GM21723 (cell line): Measurements from ENCODE around the gene TERC.
"Not testable (repeated sequence)": the region's sequence is repeated elsewhere in the genome, so short reads cannot be mapped to it uniquely, and the experiment has no call there.

ENCODE experiments used
- ATAC-seq: cut with Tn5 transposase; IDR thresholded peaks from one replicate; pipeline ENCODE4 v1.9.1; 2021; ENCODE audit warnings: mild to moderate bottlenecking, moderate library complexity; ENCODE audit not compliant: unreplicated experiment

The TERC gene

GRCh38 chr3:169772305-169772896 is 7.5 kb upstream of the TERC start:
- peak; percentile 29 for ATAC-seq

GRCh38 chr3:169771497-169772304 is 6.8 kb upstream of the TERC start:
- ATAC-seq = peak; percentile 26

DNA sequence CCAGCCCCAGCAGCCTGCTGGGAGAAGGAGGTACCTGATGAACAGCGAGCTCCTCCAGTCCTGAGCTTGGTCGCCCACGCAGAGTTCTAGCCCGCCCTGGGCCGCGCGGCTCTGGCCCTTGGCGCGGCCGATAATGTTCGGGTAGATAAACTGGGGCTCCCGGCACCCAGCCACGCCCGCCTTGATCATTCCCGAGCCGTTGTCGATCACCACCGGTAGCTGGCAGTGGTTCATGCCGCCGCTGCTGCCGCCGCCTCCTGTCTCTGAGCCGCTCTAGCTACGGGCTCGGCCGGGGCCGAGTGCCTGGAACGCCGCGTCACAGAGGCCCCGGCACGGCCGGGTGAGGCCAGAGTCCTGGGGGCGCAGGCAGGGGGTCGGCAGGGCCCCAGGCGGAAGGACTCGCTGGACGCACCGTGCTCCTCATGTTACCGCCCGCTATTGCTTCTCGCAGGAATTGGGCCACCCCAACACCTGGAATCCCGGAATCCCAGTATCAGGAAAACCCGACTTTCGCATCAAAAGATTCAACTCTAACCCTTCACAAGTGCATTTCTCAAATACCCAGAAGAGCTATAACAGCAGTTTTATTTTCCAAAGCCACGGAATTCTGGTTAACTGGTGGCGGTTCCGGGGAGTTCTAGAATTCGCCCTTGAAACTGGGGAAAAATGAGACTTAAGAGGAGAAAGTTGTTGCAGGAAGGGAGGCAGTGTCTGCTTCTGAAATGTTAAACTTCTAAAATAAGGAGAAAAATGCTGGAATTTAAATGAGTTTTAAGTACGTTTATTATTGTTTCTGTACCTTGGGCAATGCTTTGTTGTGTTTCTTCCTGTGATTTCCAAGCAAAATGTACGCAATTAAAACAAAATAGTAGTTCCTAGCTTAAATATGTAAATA is 4.7 kb upstream of the TERC start, which contains the start of gene ACTRT3:
ACTRT3 (minus strand) TSS at position 275 of the 895 bp plus-strand sequence; CDS start at position 234, 41 bp downstream.
- ATAC-seq = peak; percentile 28

- ATAC-seq = peak; percentile 47
Measured at GRCh38 chr3:169764312-169764881, 463 bp downstream of the TERC start.

DNA sequence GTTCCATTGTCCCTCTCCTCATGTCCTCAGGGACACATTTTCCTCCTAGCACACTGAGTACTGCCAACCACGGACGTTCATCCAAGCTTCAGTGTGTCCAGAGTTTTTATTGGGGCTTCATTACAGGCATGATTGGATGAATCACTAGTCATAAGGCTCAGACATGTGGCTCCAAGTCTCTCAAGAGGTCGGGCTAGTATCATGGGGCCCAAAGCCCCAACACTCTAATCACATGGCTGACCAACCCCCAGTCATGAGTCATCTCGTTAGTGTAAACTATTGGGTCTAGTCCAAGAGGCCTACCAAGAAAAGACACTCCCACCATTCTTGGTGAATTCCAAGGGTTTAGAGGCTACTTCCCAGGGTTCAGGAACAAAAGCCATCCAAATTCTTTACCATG is 4.4 kb downstream of the TERC start:
- no peak for ATAC-seq

- ATAC-seq = peak; percentile 47
Measured at GRCh38 chr3:169759256-169759655, 5.6 kb downstream of the TERC start.

DNA sequence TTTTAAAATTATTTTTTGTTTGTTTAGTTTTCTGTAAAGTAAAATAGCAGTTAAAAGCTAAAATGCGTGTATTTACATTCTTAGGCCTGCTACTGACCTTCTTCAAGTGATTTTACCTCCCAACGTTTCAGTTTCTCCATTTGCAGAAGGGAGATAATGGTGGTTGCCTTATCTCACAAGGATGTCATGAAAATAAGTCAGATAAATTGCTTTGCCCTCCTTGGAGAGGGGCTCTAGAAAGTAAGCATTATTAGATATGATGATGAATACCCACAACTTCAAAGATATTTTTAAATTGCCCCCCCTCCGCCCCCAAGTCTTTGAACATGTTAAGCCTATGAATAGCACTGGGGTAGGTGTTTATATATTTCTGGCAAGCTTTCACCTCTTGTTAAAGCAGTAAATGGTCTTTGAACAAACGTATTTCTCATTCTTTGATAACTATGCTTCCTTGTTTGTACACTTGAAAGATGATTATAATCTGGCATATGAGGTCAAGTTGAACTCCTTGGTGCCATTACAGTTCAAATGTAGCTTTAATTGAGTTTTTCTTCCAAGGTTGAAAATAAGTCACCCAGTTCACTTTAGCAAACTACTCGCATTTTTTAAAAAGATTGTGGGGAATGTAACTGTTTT is 6.4 kb downstream of the TERC start:
- ATAC-seq = no peak

DNA sequence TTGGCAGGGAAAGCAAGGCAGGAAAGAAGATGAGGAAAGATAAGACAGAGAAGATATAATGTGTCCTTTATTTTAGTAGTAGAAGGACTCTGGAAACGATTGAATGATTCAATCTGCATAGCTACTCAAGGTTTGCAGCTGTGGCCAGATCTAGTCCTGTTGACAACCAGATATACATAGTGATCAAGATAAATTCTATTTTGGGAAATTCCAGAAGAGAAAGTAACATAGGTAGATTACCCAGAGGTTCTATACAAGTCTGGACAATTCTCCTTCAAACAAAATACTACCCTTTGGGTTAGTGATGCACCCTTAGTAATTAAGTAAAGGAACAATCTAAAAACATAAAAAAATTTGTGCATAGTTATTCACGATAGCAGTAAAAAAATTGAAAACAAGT is 9.4 kb downstream of the TERC start:
- no peak for ATAC-seq

DNA sequence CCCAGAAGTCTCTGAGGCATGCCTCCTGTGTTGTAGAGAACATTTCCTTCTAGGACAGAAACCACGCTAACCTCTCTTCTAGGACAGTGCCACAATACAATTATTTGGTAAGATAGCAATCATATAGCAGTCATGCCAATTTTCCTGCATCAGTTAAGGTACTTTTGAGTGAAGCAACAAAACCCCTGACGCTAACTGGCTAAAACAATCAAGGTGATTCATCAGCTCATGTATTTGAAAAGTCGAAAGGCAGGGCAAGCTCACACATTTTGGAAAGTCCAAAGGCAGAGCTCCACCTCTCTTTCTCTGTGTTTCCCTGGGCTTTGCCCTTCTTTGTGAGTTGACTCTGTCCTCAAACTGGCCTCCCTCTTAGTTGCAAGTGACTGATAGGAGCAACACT is 10.1 kb downstream of the TERC start:
- ATAC-seq = no peak

- no peak for ATAC-seq
Measured at GRCh38 chr3:169751875-169752274, 13.0 kb downstream of the TERC start.

GRCh38 chr3:169750665-169751064 is 14.2 kb downstream of the TERC start:
- ATAC-seq = no peak

- ATAC-seq = no peak
Measured at GRCh38 chr3:169748670-169749069, 16.2 kb downstream of the TERC start.

DNA sequence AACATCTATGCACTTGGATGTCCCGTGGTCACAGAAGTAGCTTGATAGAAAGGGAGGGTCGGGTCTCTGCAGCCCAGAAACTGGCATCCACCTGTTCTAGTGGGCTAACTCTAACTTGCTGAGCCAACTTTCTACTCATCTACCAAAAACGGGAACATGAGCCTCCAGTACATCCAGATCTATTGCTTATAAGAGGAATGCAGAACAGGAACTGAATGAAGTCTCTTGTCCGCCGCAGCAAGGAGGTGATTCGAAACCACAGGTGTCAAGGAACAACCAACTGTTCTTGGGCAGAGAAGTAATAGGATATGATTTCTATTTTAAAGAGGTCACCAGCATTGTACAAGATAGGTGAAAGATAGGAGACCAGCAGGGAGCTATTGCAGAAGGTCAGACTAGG is 17.9 kb downstream of the TERC start:
- ATAC-seq = no peak

DNA sequence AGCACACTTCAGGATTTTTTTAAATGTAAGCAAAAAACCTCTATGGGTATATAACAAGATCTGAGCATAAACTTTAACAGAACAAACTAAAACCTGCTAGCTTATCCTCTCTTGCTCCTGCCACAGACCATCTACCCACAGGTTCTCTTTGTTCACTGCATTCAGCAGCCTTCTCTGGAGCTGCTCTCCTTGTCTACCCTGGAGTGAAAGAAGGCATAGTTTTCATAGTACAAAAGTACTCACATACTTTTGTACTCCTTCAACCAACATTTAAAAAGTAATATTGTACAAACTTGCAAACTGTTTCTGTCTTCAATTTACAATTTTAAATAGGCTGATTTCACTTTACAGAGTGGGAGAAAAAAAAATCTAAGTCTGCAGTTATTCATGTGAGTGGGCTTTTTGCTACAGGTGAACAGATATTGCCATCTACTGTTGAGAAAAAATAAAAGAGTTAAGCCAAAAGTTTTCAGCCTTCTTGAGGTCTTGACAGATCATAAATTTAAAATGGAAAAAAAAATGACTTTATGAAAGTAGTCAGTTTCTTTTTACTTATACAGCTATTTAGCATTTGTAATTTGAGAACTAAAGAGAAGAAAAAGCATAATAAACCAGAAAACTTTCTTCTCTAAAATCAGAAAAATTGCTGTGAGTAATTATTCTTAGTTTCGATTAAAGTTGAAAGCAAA is 20.4 kb downstream of the TERC start:
- ATAC-seq = no peak

- no peak for ATAC-seq
Measured at GRCh38 chr3:169739067-169739466, 25.8 kb downstream of the TERC start.

DNA sequence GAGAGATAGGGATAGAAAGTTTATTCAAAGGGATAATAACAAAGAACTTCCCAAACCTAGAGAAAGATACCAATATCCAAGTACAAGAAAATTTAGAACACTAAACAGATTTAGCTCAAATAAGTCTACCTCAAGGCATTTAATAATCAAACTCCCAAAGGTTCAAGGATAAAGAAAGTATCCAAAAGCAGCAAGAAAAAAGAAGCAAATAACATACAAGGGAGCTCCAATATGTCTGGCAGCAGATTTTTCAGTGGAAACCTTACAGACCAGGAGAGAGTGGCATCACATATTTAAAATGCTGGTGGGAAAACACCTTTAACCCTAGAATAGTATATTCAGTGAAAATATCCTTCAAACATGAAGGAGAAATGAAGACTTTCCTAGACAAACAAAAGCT is 33.0 kb downstream of the TERC start:
- not testable (repeated sequence) for ATAC-seq

DNA sequence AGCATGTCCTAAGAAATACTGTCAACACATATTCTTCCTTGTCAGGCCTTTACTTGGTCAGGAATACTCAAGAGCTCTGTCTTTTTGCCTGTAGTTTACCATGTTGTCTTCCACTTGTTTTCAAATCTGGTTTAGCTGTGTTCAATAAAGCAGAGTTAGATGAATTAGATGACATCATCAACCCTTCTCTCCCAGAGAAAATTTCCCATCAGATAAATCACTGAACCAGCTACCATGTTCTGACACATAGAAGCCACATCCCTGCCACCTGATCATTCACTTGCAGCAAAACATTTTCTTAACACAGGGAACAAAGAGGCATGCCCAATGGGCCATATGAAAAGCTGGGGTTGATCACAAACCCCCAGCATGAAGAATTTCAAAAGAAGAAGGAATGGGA is 42.1 kb downstream of the TERC start:
- ATAC-seq = no peak

GRCh38 chr3:169718415-169718814 is 46.4 kb downstream of the TERC start:
- ATAC-seq = not testable (repeated sequence)
